HEK293T (cell line): ENCODE measurements around the gene CLIP4.

Source experiments
- ARNT ChIP-seq: fragments of 450-650 bp; IDR thresholded peaks from 2 replicates; pipeline ENCODE4 v1.6.1; 2017; ENCODE audit warnings: mild to moderate bottlenecking
- BHLHE40 ChIP-seq: fragments of 450-650 bp; IDR thresholded peaks from 2 replicates; pipeline ENCODE4 v1.6.1; 2016; ENCODE audit warnings: mild to moderate bottlenecking, moderate library complexity, borderline replicate concordance
- CTBP1 ChIP-seq: fragments of 450-650 bp; IDR thresholded peaks from 2 replicates; pipeline ENCODE4 v1.6.1; 2016; ENCODE audit warnings: borderline replicate concordance
- FOXA1 ChIP-seq: fragments of 450-650 bp; IDR thresholded peaks from 2 replicates; pipeline ENCODE4 v1.6.1; 2016; ENCODE audit warnings: mild to moderate bottlenecking
- FOXM1 ChIP-seq: fragments of 450-650 bp; IDR thresholded peaks from 2 replicates; pipeline ENCODE4 v1.6.1; 2017; ENCODE audit warnings: mild to moderate bottlenecking, borderline replicate concordance
- NFRKB ChIP-seq: fragments of 450-650 bp; IDR thresholded peaks from 2 replicates; pipeline ENCODE4 v1.6.1; 2016; ENCODE audit warnings: mild to moderate bottlenecking, moderate library complexity
- SP1 ChIP-seq: fragments of 450-650 bp; IDR thresholded peaks from 2 replicates; pipeline ENCODE4 v1.6.1; 2017

GRCh38 chr2:29073933-29074332, 41.3 kb upstream of the CLIP4 start:
- TF ChIP-seq ARNT (no peak), NFRKB (no peak), SP1 (no peak), FOXM1 (no peak), FOXA1 (no peak), CTBP1 (no peak), BHLHE40 (no peak)
